ENCODE data around the gene MTM1.

The MTM1 gene

DNA sequence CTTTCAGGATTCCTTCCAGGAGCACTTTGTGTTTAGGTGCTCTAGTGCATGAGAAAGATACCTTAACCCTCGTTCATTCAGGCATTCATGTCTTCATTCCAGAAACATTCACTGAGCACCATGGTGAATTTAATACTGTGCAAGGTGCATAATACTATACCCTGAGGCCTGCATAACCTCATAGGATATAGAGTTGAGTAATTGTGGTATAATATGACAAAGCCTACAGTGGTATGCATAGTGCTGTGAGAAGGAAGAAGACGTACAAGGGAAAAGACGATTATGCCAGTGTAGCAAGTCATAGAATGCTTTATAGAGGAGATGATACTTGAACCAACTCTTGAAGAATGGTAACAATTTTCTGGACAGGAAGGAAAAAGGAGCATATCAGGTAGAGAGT, 34.3 kb downstream of the MTM1 start:
- TF ChIP-seq ZNF274 (IDR thresholded peaks at IDR 0.05; ENCODE audit: low read depth, low read length) = no peak
- H3K4me3 ChIP-seq (ENCODE audit: low read length) = no peak overlapping the region

DNA sequence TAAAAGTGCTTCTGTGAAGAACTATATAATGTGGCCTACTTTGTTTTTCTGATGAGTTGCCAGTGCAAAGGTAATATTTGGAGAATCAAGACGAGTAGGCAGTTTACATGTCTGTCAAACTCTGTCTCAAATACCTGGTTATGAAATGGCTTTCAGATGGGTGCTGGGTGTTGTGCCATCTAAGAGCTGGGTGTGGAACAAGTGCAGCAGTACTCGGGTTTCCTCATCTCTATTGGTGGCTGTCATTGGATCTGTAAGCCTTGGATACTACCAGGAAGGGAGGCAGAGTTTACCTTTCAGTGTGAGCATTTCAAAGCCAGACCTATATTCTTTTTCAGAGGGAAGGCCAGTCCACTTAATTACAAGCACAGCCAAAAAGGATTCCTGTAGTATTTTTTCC, 37.2 kb downstream of the MTM1 start:
- no peak for TF ChIP-seq ZNF274 (IDR thresholded peaks at IDR 0.05; ENCODE audit: low read depth, low read length)
- no peak overlapping the region for H3K4me3 ChIP-seq (ENCODE audit: low read length)

DNA sequence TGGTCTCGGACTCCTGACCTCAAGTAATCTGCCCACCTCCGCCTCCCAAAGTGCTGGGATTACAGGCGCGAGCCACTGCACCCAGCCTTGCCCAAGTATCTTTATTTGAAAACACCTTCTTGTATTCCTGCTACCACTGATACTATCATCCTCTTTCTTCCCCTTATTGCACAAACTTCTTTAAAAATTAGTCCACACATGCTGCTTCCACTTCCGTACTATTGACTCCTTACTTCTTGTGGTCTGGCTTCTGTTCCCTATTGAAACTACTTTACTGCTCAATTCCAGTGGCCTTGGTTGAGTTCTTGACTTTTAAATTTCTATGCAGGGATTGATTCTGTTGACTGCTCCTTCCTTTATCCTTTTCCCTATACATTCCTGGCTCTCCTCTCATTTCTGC, 38.8 kb downstream of the MTM1 start:
- no peak for TF ChIP-seq ZNF274 (IDR thresholded peaks at IDR 0.05; ENCODE audit: low read depth, low read length)
- H3K4me3 ChIP-seq (ENCODE audit: low read length) = no peak overlapping the region

DNA sequence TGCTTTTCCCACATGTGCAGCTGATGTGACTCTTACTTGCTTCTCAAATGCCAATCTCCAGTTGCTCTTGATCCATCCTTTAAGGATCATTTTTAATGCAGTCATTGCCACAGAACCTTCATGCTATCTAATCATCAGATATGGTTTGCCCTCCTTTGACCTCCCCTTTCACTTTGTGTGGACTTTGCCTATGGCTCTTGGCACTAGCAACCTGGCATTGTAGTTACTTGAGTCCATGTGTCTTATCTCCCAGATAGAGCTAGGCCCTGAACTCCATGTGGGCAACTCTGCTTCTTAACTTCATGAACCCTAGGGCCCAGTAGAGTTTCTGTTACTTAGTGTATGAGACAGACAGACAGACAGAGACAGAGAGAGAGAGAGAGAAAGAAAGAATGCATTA, 41.6 kb downstream of the MTM1 start:
- no peak overlapping the region for H3K4me3 ChIP-seq (ENCODE audit: low read length)
- no peak for TF ChIP-seq ZNF274 (IDR thresholded peaks at IDR 0.05; ENCODE audit: low read depth, low read length)

DNA sequence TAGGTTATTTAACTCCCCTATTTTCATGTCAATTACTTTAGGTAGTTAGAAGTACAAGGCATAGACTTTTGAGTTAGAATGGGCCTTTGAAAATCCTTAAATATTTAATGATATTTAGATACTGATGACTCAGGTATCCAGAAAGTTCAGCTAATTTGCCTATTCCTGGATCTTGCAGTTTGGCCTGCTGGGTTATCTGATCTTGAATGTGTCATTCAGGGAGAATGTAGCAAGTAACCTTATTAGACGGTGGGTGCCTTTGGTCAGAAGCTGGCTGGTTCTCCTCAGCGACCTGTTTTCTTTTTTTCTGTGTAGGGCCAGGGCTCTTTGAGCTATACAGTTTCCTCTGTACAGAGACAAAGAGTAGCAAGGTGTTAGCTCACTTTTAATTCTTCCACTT, 42.0 kb downstream of the MTM1 start:
- H3K4me3 ChIP-seq (ENCODE audit: low read length) = no peak overlapping the region
- TF ChIP-seq ZNF274 (IDR thresholded peaks at IDR 0.05; ENCODE audit: low read depth, low read length) = no peak

DNA sequence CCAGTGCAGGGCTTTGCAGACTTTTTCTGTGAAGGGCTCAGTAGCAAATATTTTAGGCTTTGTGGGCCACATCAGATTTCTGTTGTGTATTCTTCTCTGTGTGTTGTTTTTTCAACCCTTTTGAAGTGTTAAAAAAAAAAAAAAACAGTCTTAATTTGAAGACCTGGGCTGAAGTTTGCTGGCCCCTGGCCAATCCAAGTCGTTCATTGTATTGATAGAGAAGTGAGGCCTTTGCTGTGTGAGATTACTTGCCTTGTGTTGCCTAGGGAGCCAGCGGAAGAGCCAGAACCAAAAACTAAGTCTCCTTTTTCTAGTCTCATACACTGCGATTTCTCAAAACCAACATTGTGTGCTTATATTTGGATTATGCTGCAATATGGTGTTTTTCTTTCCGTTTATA, 46.9 kb downstream of the MTM1 start:
- no peak for TF ChIP-seq ZNF274 (IDR thresholded peaks at IDR 0.05; ENCODE audit: low read depth, low read length)

DNA sequence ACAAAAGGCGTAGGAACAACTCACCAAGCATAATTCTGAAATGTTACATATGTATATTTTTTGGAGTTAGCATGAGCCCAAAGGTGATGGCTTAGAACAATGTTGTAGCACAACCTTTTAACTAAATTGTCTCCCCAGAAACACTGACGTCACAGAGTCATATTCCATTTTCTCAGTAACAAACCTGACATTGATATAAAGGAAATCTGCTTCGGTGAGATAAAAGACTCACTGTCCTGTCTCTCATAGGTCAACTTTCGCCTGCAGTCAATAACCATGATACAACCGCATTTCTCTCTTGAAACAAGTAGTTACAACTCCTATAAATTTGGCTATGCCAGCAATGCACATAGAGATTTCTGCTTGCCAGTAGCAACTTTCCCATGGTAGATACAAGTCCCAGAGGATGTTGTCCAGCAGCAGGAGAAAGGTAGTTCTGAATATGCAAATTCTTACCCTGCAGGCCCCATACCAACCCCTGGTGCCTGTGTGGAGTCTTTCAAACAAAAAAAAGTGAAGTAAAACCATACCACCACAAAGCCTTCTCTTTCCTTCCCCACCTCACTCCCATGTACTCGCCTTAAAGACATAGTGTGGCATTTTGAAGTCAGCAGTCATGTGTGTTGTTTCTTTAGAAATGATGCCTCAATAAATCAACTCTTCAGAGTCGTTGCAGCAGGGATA, 47.9 kb downstream of the MTM1 start:
- no peak for TF ChIP-seq ZNF274 (IDR thresholded peaks at IDR 0.05; ENCODE audit: low read depth, low read length)

More for the DNA sequence above, 46.9 kb downstream of the MTM1 start:
- H3K4me3 ChIP-seq (ENCODE audit: low read length) = no peak overlapping the region

DNA sequence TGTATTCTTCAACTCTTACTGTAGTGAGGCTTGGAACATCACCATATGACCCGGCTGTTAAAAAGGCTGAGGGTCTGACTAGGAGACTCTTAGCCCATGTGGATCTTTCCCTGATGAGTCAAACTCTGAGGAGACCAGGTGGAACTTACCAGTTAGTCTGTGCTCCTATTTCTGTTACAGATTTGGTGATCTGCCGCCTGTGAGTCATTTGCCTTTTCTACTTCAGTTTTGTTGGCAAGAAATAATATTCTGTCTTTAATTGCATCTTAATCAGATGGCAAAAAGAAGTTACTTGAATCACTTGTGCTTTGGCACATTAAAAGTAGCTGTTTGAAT, 48.4 kb downstream of the MTM1 start:
- TF ChIP-seq ZNF274 (IDR thresholded peaks at IDR 0.05; ENCODE audit: low read depth, low read length) = no peak
- no peak overlapping the region for H3K4me3 ChIP-seq (ENCODE audit: low read length)

More for the DNA sequence above, 47.9 kb downstream of the MTM1 start:
- H3K4me3 ChIP-seq (ENCODE audit: low read length) = no peak overlapping the region

DNA sequence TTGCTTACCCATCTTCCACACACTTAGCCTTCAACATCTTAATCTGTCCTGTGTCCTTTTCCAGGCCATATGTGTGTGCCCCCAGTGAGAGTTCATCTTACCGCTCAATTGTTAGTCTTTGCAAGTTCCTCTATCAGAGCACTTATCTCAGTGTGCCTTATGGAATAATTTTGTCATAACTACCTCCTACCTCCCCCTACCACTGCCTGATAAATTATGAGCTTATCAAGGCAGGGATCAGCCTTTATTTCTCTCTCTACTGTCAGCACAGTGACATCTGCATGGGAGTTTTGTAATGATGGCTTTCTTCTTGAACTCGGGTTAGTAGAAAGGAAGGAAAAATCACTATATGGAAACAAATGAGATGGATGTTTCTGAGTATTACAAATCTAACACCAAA, 53.2 kb downstream of the MTM1 start:
- no peak for TF ChIP-seq ZNF274 (IDR thresholded peaks at IDR 0.05; ENCODE audit: low read depth, low read length)
- H3K4me3 ChIP-seq (ENCODE audit: low read length) = no peak overlapping the region

DNA sequence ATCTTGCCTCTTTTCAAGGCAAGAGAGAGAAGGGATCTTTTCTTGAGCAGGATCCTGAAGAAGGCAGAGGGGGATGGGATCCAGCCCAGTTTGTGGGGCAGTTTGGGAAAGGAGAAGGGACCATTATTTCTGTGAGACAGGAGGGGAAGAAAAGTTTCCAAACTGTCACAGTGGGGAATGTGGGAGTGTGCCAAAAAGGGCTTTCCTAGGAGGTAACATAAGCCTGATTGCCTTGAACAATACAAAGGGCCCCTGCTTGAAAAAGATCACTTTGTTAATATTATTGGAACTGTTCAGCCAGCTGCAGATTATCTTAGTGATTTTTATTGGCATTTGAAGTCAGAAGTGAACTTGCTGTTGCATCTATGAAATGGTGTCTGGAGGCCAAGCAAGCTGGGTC, 55.2 kb downstream of the MTM1 start:
- no peak overlapping the region for H3K4me3 ChIP-seq (ENCODE audit: low read length)
- no peak for TF ChIP-seq ZNF274 (IDR thresholded peaks at IDR 0.05; ENCODE audit: low read depth, low read length)

DNA sequence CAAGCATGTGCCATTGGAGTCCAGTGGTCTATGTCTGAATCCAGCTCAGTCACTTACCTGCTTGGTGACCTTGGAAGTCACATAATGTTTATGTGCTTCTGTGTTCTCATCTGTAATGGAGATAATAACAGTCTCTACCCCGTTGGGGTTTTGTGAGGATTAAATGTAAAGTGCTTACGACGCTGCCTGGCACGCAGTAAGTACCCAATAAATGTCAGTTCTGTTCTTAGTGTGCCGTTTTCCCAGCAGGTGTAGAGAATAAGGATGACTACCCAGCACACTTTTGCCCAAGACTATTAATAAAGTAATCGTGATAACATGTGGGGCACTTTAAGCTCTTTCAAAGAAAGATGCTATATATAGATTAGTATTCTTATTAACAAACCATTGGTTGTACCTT, 56.7 kb downstream of the MTM1 start:
- TF ChIP-seq ZNF274 (IDR thresholded peaks at IDR 0.05; ENCODE audit: low read depth, low read length) = no peak
- no peak overlapping the region for H3K4me3 ChIP-seq (ENCODE audit: low read length)

DNA sequence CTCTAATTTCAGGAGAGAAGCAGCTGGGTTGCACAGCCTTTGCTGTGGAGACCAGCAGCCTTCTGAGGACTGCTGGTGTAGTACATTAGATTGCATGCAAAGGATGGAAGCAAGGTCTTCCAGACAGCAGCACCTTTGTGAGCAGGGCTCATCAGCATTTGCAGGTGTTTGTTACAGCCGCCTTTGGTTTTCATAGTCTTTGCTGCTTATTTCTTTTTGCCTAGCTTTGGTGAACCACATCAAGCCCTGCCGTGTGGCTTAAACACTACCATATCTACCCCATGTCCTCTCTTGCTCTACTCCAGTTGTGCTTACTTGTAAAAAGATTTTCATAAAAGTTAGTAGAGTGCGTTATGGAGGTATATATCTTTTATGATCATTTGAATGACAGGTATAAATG, 57.5 kb downstream of the MTM1 start:
- no peak overlapping the region for H3K4me3 ChIP-seq (ENCODE audit: low read length)
- TF ChIP-seq ZNF274 (IDR thresholded peaks at IDR 0.05; ENCODE audit: low read depth, low read length) = no peak

DNA sequence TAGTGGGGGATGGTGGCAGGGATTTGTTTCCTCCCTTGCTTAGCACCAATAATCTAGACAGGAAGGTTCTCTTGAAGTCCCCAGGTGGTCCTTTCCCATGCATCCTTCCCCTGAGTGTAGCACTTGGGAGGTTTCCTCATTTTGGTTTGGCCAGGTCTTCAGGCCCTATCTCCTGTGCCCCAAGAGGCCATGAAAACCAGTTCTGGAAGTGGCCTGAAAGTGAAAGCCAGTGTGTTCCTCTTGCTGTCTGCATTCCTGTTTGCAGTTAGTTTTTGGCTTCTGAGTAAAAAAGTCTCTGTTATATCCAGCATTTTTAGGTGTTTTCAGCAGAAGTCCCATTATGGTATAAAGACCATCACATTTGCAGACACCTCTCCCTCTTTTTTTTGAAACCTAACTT, 59.5 kb downstream of the MTM1 start:
- TF ChIP-seq ZNF274 (IDR thresholded peaks at IDR 0.05; ENCODE audit: low read depth, low read length) = no peak
- H3K4me3 ChIP-seq (ENCODE audit: low read length) = no peak overlapping the region

DNA sequence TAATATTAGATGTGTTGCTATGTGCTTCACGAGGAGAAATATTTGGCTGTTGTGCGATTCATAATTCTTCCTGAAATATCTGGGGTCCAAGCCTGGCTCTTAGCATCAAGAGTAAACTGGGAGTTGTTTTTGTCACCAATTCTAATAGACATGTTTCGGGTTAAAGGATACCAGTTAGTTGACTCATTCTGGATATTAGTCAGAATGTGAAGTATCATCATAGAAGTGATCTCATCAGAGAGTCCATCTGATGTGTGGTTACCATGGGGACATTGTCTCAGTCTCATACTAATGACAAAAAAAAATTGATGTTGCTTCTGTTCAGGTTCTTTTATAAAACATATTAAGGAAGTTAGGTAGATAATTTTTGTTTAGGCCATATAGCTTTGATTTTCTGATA, 67.5 kb downstream of the MTM1 start:
- no peak for TF ChIP-seq ZNF274 (IDR thresholded peaks at IDR 0.05; ENCODE audit: low read depth, low read length)
- H3K4me3 ChIP-seq (ENCODE audit: low read length) = no peak overlapping the region

DNA sequence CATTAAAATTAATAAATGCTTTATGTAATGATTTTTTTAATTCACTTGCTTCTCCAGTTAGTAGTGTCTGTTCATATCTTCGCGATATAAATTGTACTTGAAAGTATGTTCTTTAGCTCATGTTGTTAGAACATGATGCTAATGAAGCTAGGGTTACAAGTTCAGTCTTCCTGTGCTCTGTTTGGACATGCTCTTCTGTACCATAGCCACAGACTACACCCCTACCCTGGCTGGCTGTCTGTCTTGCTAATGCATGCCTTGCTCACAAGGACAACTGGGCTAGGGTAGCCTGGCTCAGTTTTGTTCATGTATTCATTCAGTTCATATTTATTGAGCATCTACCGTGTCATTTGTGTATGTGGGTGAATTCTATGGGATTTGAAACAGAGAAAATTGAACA, 74.0 kb downstream of the MTM1 start:
- TF ChIP-seq ZNF274 (IDR thresholded peaks at IDR 0.05; ENCODE audit: low read depth, low read length) = no peak
- no peak overlapping the region for H3K4me3 ChIP-seq (ENCODE audit: low read length)

DNA sequence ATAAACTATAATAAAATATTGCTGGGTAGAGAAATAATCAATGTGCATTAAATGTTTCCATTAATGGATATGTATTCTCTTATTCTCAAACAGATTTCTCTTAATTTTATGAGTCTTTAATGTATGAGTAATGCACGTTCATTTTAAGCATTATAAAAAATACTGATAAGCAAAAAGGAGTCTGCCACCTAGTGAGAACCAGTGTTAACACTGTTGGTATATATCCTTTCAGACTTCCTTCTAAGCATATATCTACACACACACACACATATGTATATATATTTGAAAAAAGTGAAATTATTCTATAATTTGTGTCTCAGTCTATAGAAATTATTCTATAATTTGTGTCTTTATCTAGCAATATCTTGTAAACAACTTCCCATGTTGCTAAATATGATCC, 74.8 kb downstream of the MTM1 start:
- H3K4me3 ChIP-seq (ENCODE audit: low read length) = no peak overlapping the region
- TF ChIP-seq ZNF274 (IDR thresholded peaks at IDR 0.05; ENCODE audit: low read depth, low read length) = no peak
